NK-92 (cell line): ENCODE results near the gene NPFFR1.

Experiments used
- DNase-seq: peaks from one replicate; lab custom pipeline; 2025; ENCODE audit not compliant: unreplicated experiment; lab: John Stamatoyannopoulos, UW

Gene NPFFR1, protein sequence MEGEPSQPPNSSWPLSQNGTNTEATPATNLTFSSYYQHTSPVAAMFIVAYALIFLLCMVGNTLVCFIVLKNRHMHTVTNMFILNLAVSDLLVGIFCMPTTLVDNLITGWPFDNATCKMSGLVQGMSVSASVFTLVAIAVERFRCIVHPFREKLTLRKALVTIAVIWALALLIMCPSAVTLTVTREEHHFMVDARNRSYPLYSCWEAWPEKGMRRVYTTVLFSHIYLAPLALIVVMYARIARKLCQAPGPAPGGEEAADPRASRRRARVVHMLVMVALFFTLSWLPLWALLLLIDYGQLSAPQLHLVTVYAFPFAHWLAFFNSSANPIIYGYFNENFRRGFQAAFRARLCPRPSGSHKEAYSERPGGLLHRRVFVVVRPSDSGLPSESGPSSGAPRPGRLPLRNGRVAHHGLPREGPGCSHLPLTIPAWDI

GRCh38 chr10:70283445-70284399, at the start of gene NPFFR1:
Gene NPFFR1, minus strand, starts transcription at chr10:70284004. Its CDS starts 328 bp downstream, at chr10:70283676.
- DNase-seq: no peak

- DNase-seq: no peak
Measured at GRCh38 chr10:70333268-70333667, 49.5 kb upstream of the NPFFR1 start.

DNA sequence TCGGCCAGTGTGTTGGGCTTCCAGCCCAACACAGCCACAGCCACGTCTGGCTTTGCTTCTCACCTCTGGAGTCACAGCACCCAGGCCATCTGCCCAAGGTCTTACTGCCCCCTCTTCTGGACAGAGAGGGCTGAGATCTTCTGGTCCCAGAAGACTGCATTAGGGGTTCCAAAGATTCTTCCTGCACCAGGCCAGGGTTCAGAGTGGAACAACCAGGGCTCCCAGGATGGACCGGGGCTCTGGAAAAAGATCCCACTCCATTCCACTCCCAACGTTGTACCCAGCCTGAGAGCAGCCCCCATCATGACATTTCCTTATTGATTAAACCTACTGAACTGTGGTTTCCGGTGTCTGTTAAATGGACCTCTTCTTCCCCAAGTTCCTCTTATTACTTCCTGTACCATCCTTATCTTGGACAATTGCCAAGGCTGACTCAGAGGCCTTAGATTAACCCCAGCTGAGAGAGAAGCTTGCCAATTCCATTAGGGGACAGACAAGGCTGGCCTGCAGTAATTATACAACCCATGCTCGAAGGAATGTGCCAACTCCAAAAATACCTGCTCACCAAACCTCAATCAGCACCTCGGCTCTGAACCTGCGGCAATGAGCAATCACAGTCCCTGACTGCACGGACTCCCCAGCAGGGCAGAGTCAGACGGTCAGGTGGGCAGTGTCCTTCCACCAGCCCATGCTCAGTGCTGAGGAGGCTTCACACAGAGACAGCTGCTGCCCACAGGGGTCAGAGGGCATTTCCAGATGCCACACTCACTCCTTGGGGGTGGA, 47.9 kb upstream of the NPFFR1 start:
- DNase-seq: no peak

DNA sequence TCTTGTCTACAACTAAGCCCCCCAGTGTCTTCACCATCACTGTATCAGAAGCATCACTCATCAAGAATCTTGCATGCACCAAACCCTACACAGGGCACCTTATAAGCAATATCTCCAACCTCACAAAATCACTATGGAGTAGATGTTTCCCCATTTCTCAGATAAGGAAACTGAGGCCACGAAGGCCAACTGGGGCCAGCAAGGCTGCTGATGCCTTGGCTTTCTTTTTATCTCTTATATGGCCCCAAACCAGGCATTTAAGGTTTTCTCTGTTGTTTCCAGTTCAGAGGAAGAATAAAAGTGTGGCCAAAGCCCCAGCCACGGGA, 47.3 kb upstream of the NPFFR1 start:
- DNase-seq: no peak

GRCh38 chr10:70330671-70331070, 46.9 kb upstream of the NPFFR1 start:
- no peak for DNase-seq

GRCh38 chr10:70328967-70329366, 45.2 kb upstream of the NPFFR1 start:
- DNase-seq: no peak

DNA sequence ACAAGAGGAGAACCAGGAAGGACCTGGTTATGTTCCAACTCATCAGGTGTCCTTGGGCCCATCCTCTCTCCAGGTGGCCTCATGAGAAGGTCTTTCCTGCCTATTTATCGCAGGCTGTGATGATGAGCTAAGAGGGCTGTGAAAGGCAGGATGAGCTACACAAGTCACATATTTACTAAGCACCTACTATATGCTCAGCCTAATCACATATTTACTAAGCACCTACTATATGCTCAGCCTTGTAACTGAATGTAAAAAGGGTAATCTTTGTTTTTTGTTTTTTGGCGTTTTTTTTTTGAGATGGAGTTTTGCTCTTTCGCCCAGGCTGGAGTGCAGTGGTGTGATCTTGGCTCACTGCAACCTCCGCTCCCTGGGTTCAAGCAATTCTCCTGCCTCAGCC, 44.2 kb upstream of the NPFFR1 start:
- DNase-seq: no peak

GRCh38 chr10:70324951-70325781, 41.4 kb upstream of the NPFFR1 start:
- no peak for DNase-seq

DNA sequence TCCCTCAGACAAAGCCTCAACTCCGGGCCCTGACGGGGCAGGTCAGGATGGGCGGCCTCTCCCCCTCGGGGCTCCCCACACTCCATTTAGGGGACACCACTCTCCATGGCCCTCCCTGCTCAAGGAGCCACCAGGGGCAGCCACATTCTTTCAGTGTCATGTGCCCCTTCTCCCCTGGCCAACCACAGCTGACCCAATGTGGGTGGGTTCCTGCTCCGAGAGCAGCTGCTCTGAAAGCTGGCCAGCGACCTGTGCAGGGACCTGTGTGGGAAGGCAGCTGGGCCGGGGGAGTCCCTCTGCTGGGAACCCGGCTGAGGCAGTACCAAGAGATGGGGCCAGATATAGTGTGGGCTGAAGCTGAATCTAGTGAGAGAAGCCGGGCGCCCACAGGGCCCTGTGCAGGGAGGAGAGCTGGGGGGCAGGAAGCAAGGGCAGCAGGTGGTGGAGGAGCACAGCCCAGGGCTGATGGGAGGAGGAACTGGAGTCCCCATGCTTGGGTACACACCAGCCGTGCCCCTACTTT, 40.6 kb upstream of the NPFFR1 start:
- no peak for DNase-seq

GRCh38 chr10:70323697-70324338, 40.0 kb upstream of the NPFFR1 start:
- no peak for DNase-seq

- DNase-seq: no peak
Measured at GRCh38 chr10:70323138-70323696, 39.4 kb upstream of the NPFFR1 start.

DNA sequence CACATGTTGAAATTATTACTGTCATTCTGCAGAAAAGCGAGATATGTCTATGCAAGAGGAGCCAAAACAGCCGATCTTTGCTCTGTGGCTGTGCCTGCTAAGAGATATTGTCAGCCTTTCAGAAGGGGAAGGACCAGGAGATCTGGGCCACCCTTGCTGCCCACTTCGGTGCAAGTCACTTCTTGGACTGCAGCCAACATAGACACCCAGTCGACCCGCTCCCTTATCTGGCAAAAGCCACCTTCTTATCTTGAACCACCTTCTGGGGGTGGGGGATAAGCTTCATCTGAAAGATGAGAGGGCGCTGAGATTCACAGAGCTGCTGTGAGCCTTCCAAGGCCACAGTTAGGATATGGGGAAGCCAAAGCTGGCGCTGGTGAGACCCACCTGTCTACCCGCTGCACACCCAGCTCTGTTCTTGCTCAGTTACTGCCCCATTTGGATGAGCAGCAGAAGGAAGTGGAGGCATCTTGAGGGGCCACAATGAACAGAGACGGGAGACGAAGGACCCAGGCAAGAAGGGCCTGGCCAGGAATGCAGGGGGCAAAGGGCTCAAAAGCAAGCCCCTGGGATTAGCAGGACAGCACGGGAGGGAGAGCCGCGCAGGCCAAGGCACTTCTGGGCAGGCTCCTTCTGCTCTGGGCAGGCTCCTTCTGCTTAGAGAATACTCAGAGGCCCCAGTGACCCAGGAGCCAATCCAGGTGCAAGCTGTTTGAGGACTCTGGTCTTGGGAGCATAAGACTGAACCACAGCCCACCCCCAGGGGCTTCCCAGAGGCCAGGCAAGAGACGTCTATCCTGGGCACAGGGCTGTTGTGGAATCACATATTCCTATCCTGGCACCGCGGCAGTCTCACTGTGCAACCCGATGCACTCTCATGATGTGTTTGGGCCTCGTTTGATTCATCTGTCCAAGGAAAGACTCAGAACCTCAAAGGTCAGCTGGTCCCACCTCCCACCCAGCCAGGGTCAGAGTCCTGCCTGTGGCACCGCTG, 38.4 kb upstream of the NPFFR1 start:
- DNase-seq: no peak

DNA sequence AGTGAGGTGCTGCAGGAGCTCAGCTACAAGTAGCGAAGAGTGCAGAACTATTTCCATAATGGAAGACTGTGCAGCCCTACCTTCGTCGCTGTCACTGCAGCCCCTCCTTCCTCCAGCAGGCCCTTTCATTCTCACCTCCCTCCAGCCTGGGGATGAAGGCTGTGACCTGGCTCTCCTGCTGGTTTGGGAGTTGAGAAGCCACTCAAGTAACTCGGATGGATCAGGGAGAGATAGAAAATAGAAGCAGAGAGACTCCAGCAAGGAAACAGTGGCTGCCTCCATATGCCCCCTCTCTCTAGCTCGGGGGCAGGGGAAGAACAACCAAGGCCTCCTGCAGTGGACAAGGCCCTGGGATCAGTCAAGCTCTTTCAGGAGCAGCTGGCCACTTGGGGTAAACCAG, 37.4 kb upstream of the NPFFR1 start:
- DNase-seq: no peak

DNA sequence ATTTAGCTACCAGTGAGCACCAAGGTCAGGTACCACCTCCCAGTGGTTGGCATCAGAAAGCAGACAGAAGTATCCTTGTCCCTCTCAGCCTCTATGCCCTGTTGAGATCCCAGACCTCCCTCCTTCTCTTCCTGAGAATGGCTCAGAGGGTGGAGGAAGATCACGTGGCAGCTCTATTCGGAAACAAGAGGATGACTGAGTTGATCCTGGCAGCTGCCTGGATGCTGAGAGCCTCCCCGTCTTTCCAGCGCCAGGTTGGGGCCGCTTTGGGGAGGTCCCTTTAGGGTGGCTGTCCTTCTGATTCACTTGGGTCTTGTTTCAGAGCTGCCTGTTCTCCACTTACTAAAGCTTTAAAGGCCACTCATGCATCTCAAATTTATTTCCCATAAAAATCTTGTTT, 36.9 kb upstream of the NPFFR1 start:
- DNase-seq: no peak

DNA sequence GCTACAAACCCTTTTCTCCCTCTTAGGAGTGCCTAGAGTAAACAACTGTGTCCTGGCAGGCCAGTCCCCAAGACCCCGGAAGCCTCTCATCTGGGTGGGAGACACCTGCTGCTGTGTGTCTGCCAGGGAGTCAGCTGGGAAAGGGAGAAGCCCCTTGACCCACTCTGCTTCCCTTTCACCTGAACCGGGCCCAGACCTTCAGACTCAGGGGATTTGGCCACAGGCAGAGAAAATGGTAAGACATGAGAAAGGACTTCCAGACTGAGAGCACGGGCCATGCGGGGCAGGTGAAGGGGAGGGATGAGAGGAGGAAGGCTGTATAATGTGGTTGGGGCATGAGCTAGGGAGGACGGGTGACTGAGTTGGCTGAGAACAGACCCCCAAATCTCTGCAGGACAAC, 36.0 kb upstream of the NPFFR1 start:
- no peak for DNase-seq

- DNase-seq: no peak
Measured at GRCh38 chr10:70319183-70319582, 35.4 kb upstream of the NPFFR1 start.

- DNase-seq: no peak
Measured at GRCh38 chr10:70317943-70318318, 34.1 kb upstream of the NPFFR1 start.

GRCh38 chr10:70317272-70317942, 33.6 kb upstream of the NPFFR1 start:
- no peak for DNase-seq
